Stimulated activated CD4-positive, alpha-beta T cell treated with anti-CD3 and anti-CD28 coated beads, Interleukin-1b, Interleukin-23, amount 100 ng/mL, for 48 hours (primary cell): ENCODE data around the gene AP1G2.

ENCODE experiments used
- DNase-seq: peaks from one replicate; pipeline ENCODE4 v3.0.0-alpha.2; 2020

The AP1G2 gene

DNA sequence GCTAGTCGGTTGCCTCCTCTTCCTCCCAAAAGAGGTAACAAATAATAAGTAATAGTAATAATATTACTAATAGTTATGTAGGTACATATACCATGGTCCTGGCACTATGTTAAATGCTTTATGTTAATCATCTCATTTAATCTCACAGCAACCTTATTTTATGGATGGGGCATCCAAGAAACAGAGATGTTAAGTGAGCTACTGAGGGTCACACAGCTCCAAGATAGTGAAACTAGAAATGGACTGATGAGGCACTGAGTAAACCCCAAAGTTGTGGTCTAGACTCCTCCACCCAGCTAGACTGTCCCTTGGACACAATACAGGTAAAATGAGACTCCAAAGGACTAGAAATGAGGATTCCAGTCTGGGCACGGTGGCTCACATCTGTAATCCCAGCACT lies 31.1 kb downstream of the AP1G2 start:
- no peak for DNase-seq

- DNase-seq = no peak
Measured at GRCh38 chr14:23535943-23536342, 31.6 kb downstream of the AP1G2 start.

GRCh38 chr14:23533652-23534435 lies 33.7 kb downstream of the AP1G2 start:
- no peak for DNase-seq

- no peak for DNase-seq
Measured at GRCh38 chr14:23532658-23533057, 34.9 kb downstream of the AP1G2 start.

DNA sequence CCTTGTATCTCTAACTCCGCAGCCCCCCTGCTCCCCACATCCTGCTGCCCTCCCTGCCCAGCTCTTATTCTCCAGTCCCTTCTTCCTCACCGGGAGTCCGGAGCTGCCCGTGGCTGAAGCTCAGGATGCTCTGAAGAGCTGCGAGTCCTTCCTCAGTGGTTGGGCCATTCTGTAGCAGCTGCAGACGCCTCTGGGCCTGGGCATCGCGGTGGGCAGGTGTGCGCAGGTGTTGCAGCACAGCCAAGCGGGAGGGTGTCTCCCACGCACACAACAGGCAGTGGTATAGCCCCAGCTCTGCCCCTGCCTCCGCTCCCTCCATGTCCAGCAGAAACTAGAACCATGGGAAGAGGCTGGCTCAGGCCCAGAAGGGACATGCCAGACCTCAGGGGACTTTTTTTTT lies 36.2 kb downstream of the AP1G2 start:
- no peak for DNase-seq

GRCh38 chr14:23530375-23531055 lies 37.1 kb downstream of the AP1G2 start:
- DNase-seq = no peak

GRCh38 chr14:23529016-23529415 lies 38.6 kb downstream of the AP1G2 start:
- DNase-seq = no peak

DNA sequence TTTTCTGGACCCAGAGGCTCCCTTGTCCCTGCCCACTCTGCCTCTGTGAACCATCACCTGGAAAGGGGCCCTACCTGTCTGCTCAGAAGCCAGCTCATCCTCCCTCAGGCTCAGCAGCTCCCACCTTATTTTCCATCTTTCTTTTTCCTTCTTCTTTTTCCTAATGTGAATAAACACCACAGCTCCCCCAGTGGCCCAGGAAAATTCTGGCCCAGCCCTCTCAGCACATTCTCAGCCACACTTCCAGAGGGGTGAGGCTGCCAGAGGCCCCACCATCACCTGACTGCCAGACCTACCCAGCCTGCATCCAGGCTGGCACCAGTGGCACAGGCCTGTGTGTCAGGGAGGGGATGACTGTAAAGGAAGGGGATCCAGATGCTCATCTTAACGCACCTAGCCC lies 39.0 kb downstream of the AP1G2 start:
- no peak for DNase-seq

- no peak for DNase-seq
Measured at GRCh38 chr14:23525611-23526010, 42.0 kb downstream of the AP1G2 start.

DNA sequence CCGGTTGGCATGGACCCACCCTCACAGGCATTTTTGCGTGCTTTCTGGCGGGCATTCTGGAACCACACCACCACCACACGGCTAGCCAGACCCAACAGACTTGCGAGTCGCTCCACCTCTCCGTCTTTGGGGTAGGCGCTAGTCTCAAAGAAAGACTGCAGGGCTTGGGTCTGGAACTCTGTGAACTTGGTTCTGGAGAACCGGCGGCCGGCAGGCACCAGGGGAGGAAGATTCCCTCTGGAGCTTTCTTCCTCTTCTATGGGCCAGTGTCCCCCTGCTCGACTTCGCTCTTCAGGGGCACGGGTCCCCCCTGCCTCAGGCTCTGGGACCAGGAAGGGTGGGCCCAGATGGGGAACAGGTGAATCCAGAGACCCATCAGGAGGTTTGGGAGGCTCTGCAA lies 42.6 kb downstream of the AP1G2 start:
- no peak for DNase-seq

- no peak for DNase-seq
Measured at GRCh38 chr14:23523229-23524016, 44.2 kb downstream of the AP1G2 start.

DNA sequence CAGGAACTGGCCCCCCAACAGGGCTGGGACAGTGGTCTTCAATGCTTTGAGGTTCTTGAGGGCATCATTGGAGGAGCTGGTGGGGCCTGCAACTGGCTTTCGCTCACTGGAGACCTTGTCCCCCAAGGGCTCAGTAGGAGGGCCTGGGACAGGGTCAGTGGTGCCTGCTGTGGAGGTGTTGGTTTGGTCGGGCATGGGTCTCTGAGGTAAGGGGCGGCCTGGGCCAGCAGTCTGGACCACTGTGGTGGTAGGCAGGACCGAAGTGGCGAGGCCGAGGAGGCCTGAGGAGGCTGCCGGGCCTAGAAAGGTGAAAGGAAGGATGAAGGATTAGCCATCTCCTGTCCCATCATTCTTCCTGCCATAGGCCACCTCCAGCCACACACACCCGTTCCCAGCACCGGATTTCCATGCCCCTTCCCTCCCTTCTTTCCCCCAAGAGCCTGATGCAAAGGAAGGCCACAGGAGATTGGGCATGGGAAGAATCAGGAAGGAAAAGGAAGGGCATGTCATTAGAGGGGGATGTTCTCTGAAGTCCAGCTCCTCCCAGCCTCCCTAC lies 44.9 kb downstream of the AP1G2 start:
- DNase-seq = no peak

GRCh38 chr14:23521785-23522640 lies 45.6 kb downstream of the AP1G2 start:
- no peak for DNase-seq

DNA sequence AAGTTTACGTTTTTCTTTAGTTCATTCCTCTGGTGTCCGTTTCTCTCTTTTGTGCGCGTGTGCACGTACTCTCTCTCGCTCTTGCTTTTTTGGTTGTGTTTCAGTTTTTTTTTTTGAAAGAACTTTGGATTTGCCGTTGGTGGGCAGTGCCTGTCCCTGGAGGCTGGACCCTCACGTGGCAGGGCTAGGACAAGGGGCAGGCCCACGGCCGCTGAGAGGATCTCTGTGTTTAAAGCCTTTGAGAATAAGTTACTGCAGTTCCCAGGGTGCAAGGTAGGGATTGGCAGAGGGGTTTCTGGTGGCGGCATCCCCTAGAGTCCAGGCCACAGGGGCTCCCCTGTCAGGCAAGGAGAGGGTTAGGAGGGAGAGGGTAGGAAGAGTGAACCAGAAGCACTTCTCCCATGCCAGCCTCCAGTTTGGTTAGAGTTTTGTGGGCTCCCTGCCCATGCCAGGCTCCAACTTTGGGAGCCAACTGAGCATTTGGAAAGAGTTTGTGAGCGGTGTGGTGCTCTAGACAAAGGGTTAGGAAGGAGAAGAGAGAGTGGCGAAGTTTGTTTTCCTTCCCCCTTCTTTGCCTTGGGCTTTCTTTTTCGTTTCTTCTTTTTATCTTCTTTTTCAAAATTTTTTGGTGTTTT lies 46.6 kb downstream of the AP1G2 start:
- no peak for DNase-seq

DNA sequence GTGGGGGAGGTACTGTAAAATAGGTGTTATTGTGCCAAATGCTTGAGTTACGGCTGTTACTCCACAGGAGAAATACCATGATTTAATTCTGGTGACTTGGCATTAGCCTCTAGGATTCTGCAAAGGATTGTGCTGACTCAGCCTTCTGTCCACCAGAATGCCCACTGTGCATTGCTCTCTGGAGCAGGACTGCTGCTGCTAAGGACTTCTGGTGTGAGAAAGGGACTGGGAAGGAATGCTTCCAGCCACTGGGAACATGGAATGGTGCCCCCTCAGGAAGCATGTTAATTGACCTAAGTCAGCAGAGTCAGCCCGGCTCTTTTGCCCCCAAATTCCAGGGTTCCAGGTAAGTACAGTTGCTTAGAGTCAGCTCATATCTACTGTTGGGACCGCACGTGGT lies 48.9 kb downstream of the AP1G2 start:
- DNase-seq = no peak

DNA sequence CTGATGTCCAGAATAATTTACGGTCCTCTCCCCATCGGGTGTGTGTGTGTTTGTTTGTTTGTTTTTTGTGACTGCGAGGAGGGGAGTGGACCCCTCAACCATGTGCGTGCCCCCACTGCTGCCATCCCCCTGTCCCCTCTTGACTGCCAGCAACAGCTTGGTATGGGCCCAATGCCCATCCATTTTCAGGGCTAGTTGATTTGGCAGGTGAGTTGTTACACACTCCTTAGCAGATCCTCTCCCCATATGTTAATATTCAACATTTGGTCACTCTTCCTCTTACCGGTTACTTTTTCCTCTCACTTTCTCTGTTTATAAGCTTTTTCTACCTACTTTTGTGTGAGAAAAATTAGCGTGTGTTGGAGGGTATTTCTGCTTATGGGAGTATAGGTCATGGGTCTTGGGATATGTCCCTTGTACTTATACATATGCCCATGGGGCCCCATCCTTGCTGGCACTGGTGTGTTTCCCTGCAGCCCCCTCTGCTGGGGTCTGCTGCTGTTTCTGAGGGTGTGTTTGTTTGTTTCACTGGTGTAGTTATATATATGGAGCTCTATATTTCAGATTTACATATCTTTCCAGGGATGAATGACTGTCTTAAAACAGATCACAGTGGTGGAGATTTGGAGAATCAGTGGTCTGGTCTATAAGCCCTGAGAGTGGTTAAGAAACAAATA lies 49.8 kb downstream of the AP1G2 start:
- no peak for DNase-seq

- DNase-seq = no peak
Measured at GRCh38 chr14:23514644-23514957, 53.0 kb downstream of the AP1G2 start.

GRCh38 chr14:23513818-23514643 lies 53.6 kb downstream of the AP1G2 start:
- DNase-seq = no peak

GRCh38 chr14:23513005-23513817 lies 54.4 kb downstream of the AP1G2 start:
- DNase-seq = no peak

GRCh38 chr14:23512156-23512555 lies 55.4 kb downstream of the AP1G2 start:
- DNase-seq = no peak
